ENCODE measurements around the gene TP73. TPM values are rescaled to one million over a fixed set of nuclear protein-coding genes. Genes with fewer than 3 reads are reported as not detected.

Gene TP73
- total and polyA plus RNA-seq, 2 donors (not counting 1 experiment from before 2014, with no cell fraction given) = 1.2 to 2.4 TPM

DNA sequence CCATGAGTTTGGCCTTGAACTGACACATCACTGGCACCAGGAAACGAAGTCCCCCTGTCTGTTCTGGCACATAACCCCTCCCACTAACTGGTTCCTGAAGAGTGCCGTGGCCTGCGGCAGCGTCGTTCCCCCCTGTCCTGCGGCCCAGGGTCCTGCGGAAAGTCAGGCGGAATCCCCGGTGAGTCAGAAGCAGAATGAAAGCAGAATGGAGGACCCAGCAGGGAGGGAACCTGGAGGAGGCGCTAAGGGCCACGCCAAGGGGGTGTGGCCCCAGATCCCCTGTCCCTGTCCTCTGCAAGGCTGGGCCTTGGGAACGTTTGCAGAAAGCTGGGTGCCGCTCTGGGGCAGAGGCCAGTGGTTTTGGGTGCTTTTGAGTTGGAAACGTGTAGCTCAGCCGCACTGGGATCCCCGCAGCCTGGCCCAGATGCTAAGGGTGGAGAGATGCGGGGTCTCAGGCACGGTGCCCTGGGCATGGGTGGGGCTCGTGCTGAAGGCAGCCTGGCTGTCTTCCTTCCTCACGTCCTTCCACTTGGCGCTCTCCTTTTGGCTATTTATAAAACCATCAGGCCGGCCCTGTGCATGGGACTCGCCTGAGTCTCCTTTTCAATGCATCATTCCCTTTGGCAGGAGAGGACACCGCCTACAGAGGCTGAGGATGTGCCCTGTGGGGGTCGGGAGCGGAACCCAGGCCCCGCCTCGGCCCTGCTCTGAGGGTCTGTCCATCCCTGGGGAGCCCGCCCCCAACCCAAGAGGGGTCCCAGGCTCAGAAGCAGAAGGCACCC lies 36.2 kb downstream of the TP73 start:
- no peak for TF ChIP-seq CTCF (IDR thresholded peaks at IDR 0.05)
- no peak for TF ChIP-seq EZH2 (IDR thresholded peaks at IDR 0.05; ENCODE audit: borderline replicate concordance, insufficient read depth, low read depth, low read length, poor library complexity, severe bottlenecking)
- H4K20me1 ChIP-seq (ENCODE audit: control insufficient read depth, insufficient read depth, low read length, poor library complexity, severe bottlenecking) = no peaks in the 10 kb centered on the region
- Mint-ChIP-seq H3K9me3 (ENCODE audit: insufficient read depth) (no peaks in the 10 kb centered on the region), H3K4me1 (peaks cover 3% of the 10 kb centered on the region), H3K27me3 (peaks cover 5% of the 10 kb centered on the region), H3K4me3 (no peak overlapping the region), H3K27ac (no peak overlapping the region)
- no peak for DNase-seq
- H3K79me2 ChIP-seq (ENCODE audit: control insufficient read depth, insufficient read depth, low read length) = no peaks in the 10 kb centered on the region
- ChIA-PET CTCF (no interaction called here), POLR2A (no interaction called here)
- 75% methylated on average over 28 of the region's 29 CpGs for WGBS (ENCODE audit: insufficient coverage)
- H2AFZ ChIP-seq (ENCODE audit: insufficient read depth, low read depth, low read length, poor library complexity, severe bottlenecking) = no peak overlapping the region
- H3K36me3 ChIP-seq (replicated peaks in 1 of 2; ENCODE audit: control extremely low read depth in 1 of 2, control insufficient read depth in 1 of 2, extremely low read depth in 1 of 2, insufficient read depth in 2 of 2, low read length in 1 of 2) = no peaks in the 10 kb centered on the region
- H3K27ac ChIP-seq (ENCODE audit: low read length in 2 of 2) = no peak overlapping the region
- no peak overlapping the region for H3K4me3 ChIP-seq (ENCODE audit: control extremely low read depth in 1 of 5, extremely low read depth in 1 of 5, insufficient read depth in 1 of 5, low read depth in 2 of 5, low read length in 4 of 5)
- H3K4me2 ChIP-seq (replicated peaks; ENCODE audit: low read depth, low read length, poor library complexity, severe bottlenecking) = no peak overlapping the region
- no peak overlapping the region for H3K9ac ChIP-seq (ENCODE audit: low read length)
- H3K9me3 ChIP-seq (ENCODE audit: control extremely low read depth in 1 of 3, control insufficient read depth in 2 of 3, insufficient read depth in 1 of 3, low read length in 2 of 3) = no peaks in the 10 kb centered on the region
- H3K27me3 ChIP-seq (replicated peaks in 1 of 4; ENCODE audit: control extremely low read depth in 1 of 4, control insufficient read depth in 3 of 4, insufficient read depth in 4 of 4, low read length in 3 of 4) = peaks cover 0 to 2% (median 0%) of the 10 kb centered on the region in 4 experiments
- no peak for ATAC-seq (ENCODE audit: low read depth)
- no peaks in the 10 kb centered on the region for H3K4me1 ChIP-seq (ENCODE audit: control insufficient read depth in 2 of 2, insufficient read depth in 2 of 2, low read length in 2 of 2)
- intact Hi-C loops (cut with micrococcal nuclease) = no loop called here

DNA sequence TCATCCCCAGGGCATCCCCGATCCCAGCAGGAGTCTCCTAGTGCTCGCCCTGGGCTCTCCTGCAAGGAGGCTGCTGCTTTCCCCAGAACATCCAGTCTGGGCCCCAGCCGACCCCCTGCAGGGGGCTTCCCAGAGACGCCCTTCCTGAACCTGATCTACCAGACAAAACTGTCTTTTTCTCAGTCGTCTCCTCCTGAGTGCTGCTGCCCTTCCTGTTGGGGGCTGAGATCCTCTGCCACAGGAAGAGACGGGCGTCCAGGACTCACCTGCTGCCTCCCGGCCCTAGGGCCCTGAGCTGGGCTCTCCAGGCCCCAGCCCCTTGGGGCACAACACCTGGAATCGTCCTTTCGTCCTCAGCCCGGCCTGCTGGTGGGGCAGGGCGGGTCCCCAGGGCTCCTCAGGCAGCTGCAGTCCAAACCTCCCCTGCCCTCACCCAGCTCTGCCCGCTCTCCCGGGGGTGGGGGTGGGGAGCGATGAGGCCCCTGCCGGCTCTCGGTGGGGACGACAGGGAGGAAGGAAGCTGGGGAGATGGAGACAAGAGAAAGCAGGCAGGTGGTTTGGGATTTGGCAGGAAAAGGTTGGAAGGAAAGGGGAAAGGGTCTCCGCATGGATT lies 36.9 kb downstream of the TP73 start:
- no peaks in the 10 kb centered on the region for H3K79me2 ChIP-seq (ENCODE audit: control insufficient read depth, insufficient read depth, low read length)
- intact Hi-C loops (cut with micrococcal nuclease) = no loop called here
- Mint-ChIP-seq H3K27ac (no peak overlapping the region), H3K4me1 (peaks cover 2% of the 10 kb centered on the region), H3K27me3 (peaks cover 4% of the 10 kb centered on the region), H3K9me3 (ENCODE audit: insufficient read depth) (no peaks in the 10 kb centered on the region), H3K4me3 (no peak overlapping the region)
- no peak overlapping the region for H3K4me3 ChIP-seq (ENCODE audit: control extremely low read depth in 1 of 5, extremely low read depth in 1 of 5, insufficient read depth in 1 of 5, low read depth in 2 of 5, low read length in 4 of 5)
- ChIA-PET POLR2A (no interaction called here), CTCF (interaction anchor here (0.8 kb wide), 1 partner anchor 11 kb away, joined by 3 read pairs; no protein-coding TSS in a partner anchor)
- H3K9ac ChIP-seq (ENCODE audit: low read length) = no peak overlapping the region
- H4K20me1 ChIP-seq (ENCODE audit: control insufficient read depth, insufficient read depth, low read length, poor library complexity, severe bottlenecking) = no peaks in the 10 kb centered on the region
- WGBS (ENCODE audit: insufficient coverage) = 60% methylated on average over 16 of the region's 19 CpGs
- DNase-seq (no peak), ATAC-seq (ENCODE audit: low read depth) (no peak)
- no peaks in the 10 kb centered on the region for H3K4me1 ChIP-seq (ENCODE audit: control insufficient read depth in 2 of 2, insufficient read depth in 2 of 2, low read length in 2 of 2)
- H3K27me3 ChIP-seq (replicated peaks in 1 of 4; ENCODE audit: control extremely low read depth in 1 of 4, control insufficient read depth in 3 of 4, insufficient read depth in 4 of 4, low read length in 3 of 4) = peaks cover 0 to 2% (median 0%) of the 10 kb centered on the region in 4 experiments
- H2AFZ ChIP-seq (ENCODE audit: insufficient read depth, low read depth, low read length, poor library complexity, severe bottlenecking) = no peak overlapping the region
- no peak overlapping the region for H3K4me2 ChIP-seq (replicated peaks; ENCODE audit: low read depth, low read length, poor library complexity, severe bottlenecking)
- no peak overlapping the region for H3K27ac ChIP-seq (ENCODE audit: low read length in 2 of 2)
- H3K9me3 ChIP-seq (ENCODE audit: control extremely low read depth in 1 of 3, control insufficient read depth in 2 of 3, insufficient read depth in 1 of 3, low read length in 2 of 3) = no peaks in the 10 kb centered on the region
- TF ChIP-seq EZH2 (IDR thresholded peaks at IDR 0.05; ENCODE audit: borderline replicate concordance, insufficient read depth, low read depth, low read length, poor library complexity, severe bottlenecking) (no peak), CTCF (IDR thresholded peaks at IDR 0.05) (no peak)
- H3K36me3 ChIP-seq (replicated peaks in 1 of 2; ENCODE audit: control extremely low read depth in 1 of 2, control insufficient read depth in 1 of 2, extremely low read depth in 1 of 2, insufficient read depth in 2 of 2, low read length in 1 of 2) = no peaks in the 10 kb centered on the region

All from B cell (primary cell).